ENCODE results near the gene CCT7.
A peak's percentile ranks its signal among the peaks of the same experiment; 100 is the strongest.

The CCT7 gene

DNA sequence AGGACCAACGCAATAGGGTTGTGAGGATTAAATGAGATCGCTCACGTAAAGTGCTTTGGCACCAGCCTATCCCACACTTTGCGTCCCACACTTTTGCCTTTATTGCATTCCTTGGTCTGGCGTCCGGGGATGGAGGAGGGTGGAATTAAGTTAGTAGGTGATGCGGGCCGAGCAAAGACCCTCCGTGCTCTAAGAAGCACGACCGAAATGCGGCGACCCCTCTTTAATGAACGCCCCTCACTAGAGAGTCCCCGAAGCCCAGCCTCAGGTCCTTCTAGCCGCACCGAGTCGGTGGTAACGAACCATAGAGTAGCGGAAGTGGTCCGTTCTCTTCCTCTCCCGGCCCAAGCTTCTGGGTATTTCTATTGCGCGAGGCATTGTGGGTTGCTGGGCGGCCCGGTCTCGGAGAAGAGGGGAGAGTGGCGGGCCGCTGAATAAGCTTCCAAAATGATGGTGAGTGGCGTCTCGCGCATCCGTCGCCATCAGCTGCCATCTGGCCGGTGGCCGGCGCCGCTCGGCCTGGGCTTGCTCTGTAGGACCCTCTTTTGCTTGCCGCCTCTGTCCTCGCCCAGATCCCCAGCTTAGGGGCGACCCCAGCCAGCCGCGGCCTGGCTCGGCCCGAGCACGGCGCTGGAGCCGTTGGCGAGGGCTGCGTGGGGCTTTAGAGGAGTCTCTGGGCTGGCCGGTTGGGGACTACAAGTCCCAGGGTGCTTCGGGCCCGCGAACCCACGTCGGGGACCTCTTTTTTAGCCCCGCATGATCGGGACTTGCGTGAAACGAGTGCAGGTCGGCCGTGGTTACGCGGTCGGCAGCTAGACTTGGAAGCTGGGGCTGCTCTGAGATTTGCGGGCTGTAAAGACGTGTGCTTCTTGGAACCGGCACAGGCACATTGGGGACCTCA is at the start of gene CCT7:
TSS of gene CCT7 (plus strand) at position 377 of the 901 bp plus-strand sequence. CDS start at position 448, 71 bp downstream.
- peak; percentile 91 for DNase-seq (ENCODE audit: low spot score)

DNA sequence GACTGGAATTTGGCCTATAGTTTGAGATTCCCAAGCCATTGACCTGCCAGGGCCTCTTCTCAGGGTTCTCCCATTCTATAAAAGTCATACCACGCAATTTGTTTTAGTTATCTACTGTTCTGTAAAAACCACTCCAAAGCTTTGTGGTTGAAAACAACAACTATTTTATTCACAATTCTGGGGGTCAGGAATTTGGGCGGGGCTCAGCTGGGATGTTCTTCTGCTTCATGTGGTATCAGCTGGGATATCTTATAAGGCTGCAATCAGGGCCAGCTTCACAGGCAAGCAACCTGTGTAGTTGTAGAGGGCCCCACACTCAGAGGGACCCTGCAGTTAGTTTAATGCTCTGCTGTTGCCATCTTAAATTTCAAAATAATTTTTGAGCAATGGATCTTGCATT is 48.1 kb upstream of the CCT7 start:
- no peak for DNase-seq (ENCODE audit: low spot score)

DNA sequence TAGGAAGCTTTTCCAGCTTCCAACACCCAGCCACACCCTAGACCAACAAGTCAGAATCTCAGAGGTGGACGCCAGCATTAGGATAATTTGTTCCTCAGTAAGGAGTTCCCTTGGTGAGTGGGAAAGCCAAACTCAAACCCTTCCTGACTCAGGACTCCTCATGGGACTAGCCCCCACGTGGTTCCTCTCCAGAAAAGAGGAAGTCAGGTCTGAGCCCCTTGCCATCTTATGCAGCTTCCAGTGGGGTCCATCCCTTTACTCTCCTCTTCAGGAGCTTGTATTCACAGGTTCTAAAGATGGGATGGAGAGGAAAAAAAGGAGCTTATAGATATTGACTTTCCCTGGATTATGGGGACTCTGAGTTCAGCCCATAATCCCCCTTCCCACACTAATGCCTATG is 46.6 kb upstream of the CCT7 start:
- DNase-seq (ENCODE audit: low spot score): no peak

DNA sequence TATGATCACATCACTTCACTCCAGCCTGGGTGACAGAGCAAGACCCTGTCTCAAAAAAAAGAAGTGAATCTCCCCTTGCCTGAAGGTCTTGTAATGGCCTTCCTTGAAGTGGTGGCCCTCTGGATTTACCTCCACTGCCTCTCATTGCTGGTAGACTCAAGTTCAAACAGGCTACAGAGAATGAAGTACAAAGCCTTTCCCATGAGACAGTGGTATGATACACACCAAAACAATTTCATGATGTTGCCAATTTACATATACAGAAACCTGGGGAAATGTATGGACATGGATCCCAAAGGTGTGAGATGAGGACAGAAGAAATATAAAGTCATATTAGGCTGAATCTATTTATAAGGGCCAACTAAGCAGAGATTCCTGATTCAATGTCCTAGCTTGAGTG is 36.5 kb upstream of the CCT7 start:
- no peak for DNase-seq (ENCODE audit: low spot score)

GRCh38 chr2:73200281-73200680 is 33.8 kb upstream of the CCT7 start:
- DNase-seq (ENCODE audit: low spot score): peak; percentile 18

DNA sequence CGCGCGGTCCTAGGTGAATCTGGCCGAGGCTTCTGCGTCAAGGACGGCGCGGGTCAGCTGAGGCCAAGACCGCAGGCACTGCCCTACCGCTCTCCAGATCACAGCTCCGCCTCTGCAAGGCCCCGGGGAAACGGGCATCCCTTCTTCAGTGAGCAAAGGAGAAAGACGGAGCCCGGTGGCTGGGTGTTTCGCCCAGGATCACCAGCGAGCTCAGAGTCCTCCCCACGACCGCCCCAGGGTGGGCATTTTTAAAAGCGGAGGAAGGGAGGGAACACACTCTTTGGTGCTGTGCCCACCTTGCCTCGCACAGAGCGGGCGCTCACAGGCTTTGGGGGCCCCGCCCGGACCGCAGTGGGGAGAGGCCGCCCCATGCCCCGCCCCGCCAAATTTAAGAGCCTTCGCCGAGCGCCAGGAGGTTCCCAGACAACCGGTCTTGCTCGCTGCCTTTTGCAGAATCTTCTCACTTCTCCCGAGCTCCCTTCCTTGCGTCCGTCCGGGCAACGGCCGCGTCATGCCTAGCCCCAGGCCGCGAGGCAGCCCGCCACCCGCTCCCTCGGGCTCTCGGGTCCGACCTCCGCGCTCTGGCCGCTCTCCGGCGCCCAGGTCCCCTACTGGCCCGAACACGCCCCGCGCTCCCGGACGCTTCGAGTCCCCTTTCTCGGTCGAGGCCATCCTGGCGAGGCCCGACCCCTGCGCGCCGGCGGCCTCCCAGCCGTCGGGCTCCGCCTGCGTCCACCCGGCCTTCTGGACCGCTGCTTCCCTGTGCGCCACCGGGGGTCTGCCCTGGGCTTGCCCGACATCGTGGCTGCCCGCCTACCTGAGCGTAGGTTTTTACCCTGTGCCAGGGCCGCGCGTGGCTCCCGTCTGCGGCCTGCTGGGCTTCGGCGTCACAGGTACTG is 31.7 kb upstream of the CCT7 start, which contains the start of gene NOTO:
TSS of gene NOTO (plus strand) at position 419 of the 899 bp plus-strand sequence. CDS start at position 512, 93 bp downstream.
- DNase-seq (ENCODE audit: low spot score): no peak

GRCh38 chr2:73203055-73203681 is 30.9 kb upstream of the CCT7 start:
- DNase-seq (ENCODE audit: low spot score): no peak

DNA sequence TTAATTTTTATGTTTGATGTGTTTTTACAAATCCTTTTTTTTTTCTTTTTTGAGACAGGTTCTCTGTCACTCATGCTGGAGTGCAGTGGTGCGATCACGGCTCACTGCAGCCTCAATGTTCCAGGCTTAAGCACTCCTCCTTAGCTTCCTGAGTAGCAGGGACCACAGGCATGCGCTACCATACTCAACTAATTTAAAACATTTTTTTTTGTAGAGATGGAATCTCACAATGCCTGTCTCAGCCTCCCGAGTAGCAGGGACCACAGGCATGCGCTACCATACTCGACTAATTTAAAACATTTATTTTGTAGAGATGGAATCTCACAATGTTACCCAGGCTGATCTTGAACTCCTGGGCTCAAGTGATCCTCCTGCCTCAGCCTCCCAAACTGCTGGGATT is 28.5 kb upstream of the CCT7 start:
- DNase-seq (ENCODE audit: low spot score): no peak

GRCh38 chr2:73208258-73208657 is 25.9 kb upstream of the CCT7 start:
- DNase-seq (ENCODE audit: low spot score): no peak

GRCh38 chr2:73210019-73210418 is 24.1 kb upstream of the CCT7 start:
- DNase-seq (ENCODE audit: low spot score): no peak

- no peak for DNase-seq (ENCODE audit: low spot score)
Measured at GRCh38 chr2:73210696-73211095, 23.4 kb upstream of the CCT7 start.

GRCh38 chr2:73212098-73212447 is 22.0 kb upstream of the CCT7 start:
- DNase-seq (ENCODE audit: low spot score): no peak

GRCh38 chr2:73212448-73213176 is 21.5 kb upstream of the CCT7 start:
- peak; percentile 74 for DNase-seq (ENCODE audit: low spot score)

DNA sequence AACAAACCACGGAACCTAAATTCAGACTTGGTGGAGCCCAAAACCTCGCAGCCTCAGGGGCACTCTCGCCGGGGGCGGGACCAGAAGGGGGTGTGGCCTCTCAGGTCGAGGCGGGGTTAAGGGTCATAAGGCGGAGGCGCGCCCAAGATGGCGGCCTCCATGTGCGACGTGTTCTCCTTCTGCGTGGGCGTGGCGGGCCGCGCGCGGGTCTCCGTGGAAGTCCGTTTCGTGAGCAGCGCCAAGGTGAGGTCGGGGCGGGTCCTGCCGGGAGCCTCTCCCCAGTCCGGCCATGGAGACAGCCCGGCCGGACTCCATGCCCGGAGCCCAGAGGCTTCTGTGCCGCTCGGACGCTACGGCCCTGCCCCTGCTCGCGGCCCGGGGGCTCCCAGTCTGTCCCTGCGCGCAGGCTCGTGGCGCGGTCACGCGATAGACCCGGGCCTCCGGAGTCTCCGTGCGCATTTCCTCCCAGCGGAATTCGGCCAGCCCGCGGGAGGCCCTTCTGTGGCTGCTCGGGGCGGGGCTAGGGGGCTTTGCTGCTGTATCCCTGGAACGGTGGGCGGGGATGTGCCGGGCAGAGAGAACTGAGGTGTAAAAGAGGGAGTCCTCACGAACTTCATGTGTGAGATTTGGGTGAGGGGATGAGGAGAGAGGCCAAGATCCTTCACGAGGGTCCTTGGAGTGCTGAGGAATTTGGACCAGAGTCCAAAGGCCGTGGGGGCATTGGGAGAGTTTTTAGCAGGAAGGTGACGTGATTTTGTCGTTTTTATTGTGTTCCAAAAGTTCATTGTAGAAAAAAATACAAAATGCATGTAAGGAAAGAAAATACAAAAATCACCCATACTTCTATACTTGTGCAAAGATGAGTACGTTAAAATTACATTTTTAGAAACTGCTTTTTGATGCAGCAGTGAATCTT is 19.7 kb upstream of the CCT7 start, which contains the start of gene SMYD5:
TSS of gene SMYD5 (plus strand) at position 126 of the 916 bp plus-strand sequence. CDS start at position 148, 22 bp downstream.
- peak; percentile 84 for DNase-seq (ENCODE audit: low spot score)

- no peak for DNase-seq (ENCODE audit: low spot score)
Measured at GRCh38 chr2:73215254-73215653, 18.9 kb upstream of the CCT7 start.

- no peak for DNase-seq (ENCODE audit: low spot score)
Measured at GRCh38 chr2:73217160-73217559, 16.9 kb upstream of the CCT7 start.

DNA sequence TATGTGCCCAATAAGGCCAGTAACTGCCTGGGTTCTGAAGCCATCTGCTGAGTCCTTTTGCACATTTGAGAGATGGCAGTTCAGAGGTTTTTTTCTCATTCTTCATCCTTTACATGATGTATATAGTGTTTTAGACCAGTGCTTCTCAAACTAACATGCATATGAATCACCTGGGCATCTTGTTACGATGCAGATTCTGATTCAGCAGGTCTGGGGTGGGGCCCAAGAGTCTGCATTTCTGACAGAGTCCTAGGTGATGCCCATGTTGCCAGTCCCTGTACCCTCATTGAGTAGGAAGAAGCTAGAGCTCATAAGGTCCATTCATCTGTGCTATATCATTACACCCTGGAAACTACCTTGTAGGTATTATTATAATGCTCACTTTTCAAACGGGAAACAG is 16.3 kb upstream of the CCT7 start:
- peak; percentile 9 for DNase-seq (ENCODE audit: low spot score)

GRCh38 chr2:73218298-73218697 is 15.8 kb upstream of the CCT7 start:
- peak; percentile 40 for DNase-seq (ENCODE audit: low spot score)

- DNase-seq (ENCODE audit: low spot score): no peak
Measured at GRCh38 chr2:73223821-73224220, 10.3 kb upstream of the CCT7 start.

Measured in kidney tubule cell (primary cell).